GM12801 (cell line): ENCODE results near the gene FBXL19.

Experiments used
- CTCF ChIP-seq: IDR thresholded peaks from one replicate; pipeline ENCODE4 v1.5.1; 2011; ENCODE audit warnings: control low read depth; ENCODE audit not compliant: insufficient read length; ENCODE audit errors: extremely low read depth

The FBXL19 gene

GRCh38 chr16:30948667-30949649 lies 25.6 kb downstream of the FBXL19 start, which contains the start of gene ORAI3:
ORAI3 (plus strand) TSS chr16:30949068; CDS start chr16:30949290, 222 bp downstream.
- no peak for TF ChIP-seq CTCF

GRCh38 chr16:30949650-30950515 lies 26.5 kb downstream of the FBXL19 start:
- no peak for TF ChIP-seq CTCF

GRCh38 chr16:30950516-30951065 lies 27.2 kb downstream of the FBXL19 start:
- TF ChIP-seq CTCF = no peak

- TF ChIP-seq CTCF = no peak
These were observed 27.8 kb downstream of the FBXL19 start for GRCh38 chr16:30951193-30951592.

- TF ChIP-seq CTCF = no peak
These were observed 28.4 kb downstream of the FBXL19 start for GRCh38 chr16:30951750-30952149.

GRCh38 chr16:30953111-30953510 lies 29.7 kb downstream of the FBXL19 start:
- no peak for TF ChIP-seq CTCF
